Smooth muscle cell of the umbilical artery (primary cell): Measurements from ENCODE around the gene BEX4. TPM values are rescaled to one million over a fixed set of nuclear protein-coding genes. Genes with fewer than 3 reads are reported as not detected.

Source experiments
- total RNA-seq: library from RNA; depleted of rRNA; stranded (reverse); fragments of >200 nt; gene quantifications from 2 replicates; pipeline ENCODE4 v1.2.3, GENCODE V29; 2014

The BEX4 gene, protein sequence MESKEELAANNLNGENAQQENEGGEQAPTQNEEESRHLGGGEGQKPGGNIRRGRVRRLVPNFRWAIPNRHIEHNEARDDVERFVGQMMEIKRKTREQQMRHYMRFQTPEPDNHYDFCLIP
- total RNA-seq, result 11.9 and 24.1 TPM in 2 replicates

DNA sequence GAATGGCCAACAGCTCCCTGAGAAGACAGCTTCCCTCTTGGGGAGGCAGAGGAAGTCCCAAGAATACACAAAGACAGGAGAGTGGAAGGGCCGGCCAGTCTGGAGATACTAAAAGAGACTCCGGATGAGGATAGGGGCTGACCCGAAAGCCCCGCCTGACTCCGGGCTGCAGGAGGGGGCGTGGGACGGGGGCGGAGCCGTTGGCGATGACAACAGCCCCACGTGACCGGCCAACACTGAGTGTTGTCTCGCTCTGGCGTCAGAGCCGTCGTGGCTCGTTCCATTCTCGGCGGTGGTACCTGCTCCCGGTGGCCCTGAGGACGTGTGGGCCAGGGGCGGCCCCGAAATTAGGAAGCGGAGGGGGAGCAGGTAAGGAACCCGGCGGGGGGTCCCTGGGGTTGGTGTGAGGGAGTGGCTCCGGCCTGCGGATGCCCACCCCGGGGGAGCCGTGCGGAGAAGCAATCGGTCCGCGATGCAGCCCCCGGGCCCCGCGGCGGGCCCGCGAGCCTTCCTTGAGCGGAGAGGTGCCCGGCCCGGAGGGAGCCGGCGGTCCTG, at the start of gene BEX4:
Gene BEX4, plus strand, starts transcription at position 239 of the 555 bp plus-strand sequence. CDS start 1,046 bp downstream, outside the sequence.

DNA sequence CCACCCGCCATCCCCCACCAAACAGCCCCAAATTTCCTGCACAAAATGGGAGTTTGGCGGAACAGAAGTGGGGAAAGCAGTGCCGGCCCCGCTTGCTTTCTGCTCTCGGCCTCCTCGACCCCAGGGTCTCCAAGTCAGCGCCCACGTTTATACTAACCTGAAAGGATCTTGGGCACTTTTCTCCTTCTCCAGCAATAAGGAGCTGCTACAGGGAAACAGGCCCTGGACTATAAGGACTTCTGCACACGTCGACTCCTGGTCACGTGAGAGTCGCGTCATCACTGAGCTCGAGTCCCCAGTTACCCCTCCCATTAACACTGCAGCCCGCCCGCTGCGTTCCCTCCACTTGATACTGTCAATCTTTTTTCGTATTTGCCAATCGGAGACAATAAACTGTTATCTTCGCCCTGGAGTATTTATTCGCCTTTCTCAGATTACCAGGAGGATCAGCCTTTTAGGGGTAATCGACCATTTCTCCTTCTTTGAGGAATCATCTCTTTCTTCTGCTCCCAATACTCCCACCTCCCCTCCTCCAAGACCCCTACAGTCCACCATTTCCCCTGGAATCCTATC, 40.1 kb downstream of the BEX4 start, which contains the start of gene TCEAL8:
Gene TCEAL8, minus strand, starts transcription at position 235 of the 573 bp plus-strand sequence. CDS start 1,176 bp downstream, outside the sequence.

Other genes starting within 250 kb of the BEX4 start
- 0.89 and 3.8 TPM in 2 replicates for gene BEX1, start 150.9 kb upstream of the BEX4 start, total RNA-seq
- not detected in 2 replicates for gene NXF3, start 122.0 kb upstream of the BEX4 start, total RNA-seq
- 112 and 150 TPM in 2 replicates for gene TCEAL8, start 40.0 kb downstream of the BEX4 start, total RNA-seq
- not detected in 2 replicates for gene TCEAL5, start 61.6 kb downstream of the BEX4 start, total RNA-seq
- gene BEX2, start 95.9 kb downstream of the BEX4 start, total RNA-seq, result 0.18 and 0.89 TPM in 2 replicates
- gene TCEAL7, start 115.1 kb downstream of the BEX4 start, total RNA-seq, result 15.9 and 26.1 TPM in 2 replicates
- 105 and 140 TPM in 2 replicates for gene TCEAL9, start 141.4 kb downstream of the BEX4 start, total RNA-seq
- 243 and 344 TPM in 2 replicates for gene BEX3, start 161.4 kb downstream of the BEX4 start, total RNA-seq